Liver (tissue), 9 donors: ENCODE results near the gene DNAJB13. TPM values are rescaled to one million over a fixed set of nuclear protein-coding genes. Genes with fewer than 3 reads are reported as not detected.
"Not testable (repeated sequence)": the region's sequence is repeated elsewhere in the genome, so short reads cannot be mapped to it uniquely, and the experiment has no call there.

Source experiments
- DNase-seq: peaks from one replicate; pipeline ENCODE4 v3.0.0-alpha.2; 2017; ENCODE audit warnings: low spot score
- H3K27ac ChIP-seq, 2 donors: one replicate each; pipeline ENCODE4 v1.7.0; 2013; ENCODE audit warnings: inconsistent platforms in 2 of 2, low read length in 2 of 2, control low read depth in 1 of 2, low read depth in 1 of 2, mild to moderate bottlenecking in 1 of 2
- H3K27me3 ChIP-seq, 4 donors: one replicate each; pipeline versions ENCODE4 v1.6.1 to v1.7.0; 2013; ENCODE audit warnings: low read length in 3 of 4, inconsistent platforms in 1 of 4, mild to moderate bottlenecking in 1 of 4, moderate library complexity in 1 of 4; ENCODE audit not compliant: control insufficient read depth in 4 of 4, insufficient read depth in 4 of 4
- H3K36me3 ChIP-seq, 4 donors: one replicate each; pipeline versions ENCODE4 v1.6.1 to v1.7.0; 2013; ENCODE audit warnings: low read length in 3 of 4, mild to moderate bottlenecking in 3 of 4, low read depth in 1 of 4, moderate library complexity in 1 of 4; ENCODE audit not compliant: control insufficient read depth in 4 of 4, insufficient read depth in 3 of 4
- H3K4me1 ChIP-seq, 4 donors: one replicate each; pipeline versions ENCODE4 v1.6.1 to v1.7.0; 2013; ENCODE audit warnings: low read length in 3 of 4, mild to moderate bottlenecking in 3 of 4, moderate library complexity in 1 of 4; ENCODE audit not compliant: control insufficient read depth in 4 of 4, insufficient read depth in 4 of 4
- H3K4me3 ChIP-seq, 3 donors: one replicate each; pipeline versions ENCODE4 v1.6.1 to v1.7.0; 2013; ENCODE audit warnings: low read length in 3 of 3, control low read depth in 1 of 3, low read depth in 1 of 3, mild to moderate bottlenecking in 1 of 3
- H3K9ac ChIP-seq, 2 donors: one replicate each; pipeline ENCODE4 v1.7.0; 2013; ENCODE audit warnings: low read length in 2 of 2, mild to moderate bottlenecking in 2 of 2, moderate library complexity in 2 of 2, control low read depth in 1 of 2, low read depth in 1 of 2
- H3K9me3 ChIP-seq, 4 donors: one replicate each; pipeline versions ENCODE4 v1.6.1 to v1.7.0; 2013; ENCODE audit warnings: low read length in 3 of 4; ENCODE audit not compliant: control insufficient read depth in 4 of 4
- CTCF ChIP-seq: fragments of 150-350 bp; IDR thresholded peaks from 2 replicates; pipeline ENCODE4 v1.5.1; 2017; ENCODE audit warnings: improper control_type of control experiment, low read depth, low read length; ENCODE audit not compliant: missing input control
- EGR1 ChIP-seq, 2 donors: IDR thresholded peaks; 2 replicates each; pipeline ENCODE4 v1.6.1; 2016 to 2018; ENCODE audit warnings: antibody characterized with exemption in 2 of 2, low read depth in 2 of 2
- FOXA2 ChIP-seq: IDR thresholded peaks from 2 replicates; pipeline ENCODE4 v1.6.1; 2016; ENCODE audit warnings: antibody characterized with exemption
- GABPA ChIP-seq, 2 donors: IDR thresholded peaks in 1 of 2; conservative IDR thresholded peaks in 1 of 2; 2 replicates each; pipeline ENCODE4 v1.6.1; 2016; ENCODE audit warnings: antibody characterized with exemption in 2 of 2, mild to moderate bottlenecking in 1 of 2, moderate library complexity in 1 of 2
- HNF4A ChIP-seq, 2 donors: conservative IDR thresholded peaks; 2 replicates each; pipeline ENCODE4 v1.6.1; 2016; ENCODE audit warnings: antibody characterized with exemption in 2 of 2, mild to moderate bottlenecking in 2 of 2
- HNF4G ChIP-seq: IDR thresholded peaks from 2 replicates; pipeline ENCODE4 v1.6.1; 2016; ENCODE audit warnings: antibody characterized with exemption
- MAX ChIP-seq: IDR thresholded peaks from 2 replicates; pipeline ENCODE4 v1.6.1; 2016; ENCODE audit warnings: antibody characterized with exemption
- RAD21 ChIP-seq, 2 donors: IDR thresholded peaks; 2 replicates each; pipeline ENCODE4 v1.6.1; 2016; ENCODE audit warnings: antibody characterized with exemption in 2 of 2, mild to moderate bottlenecking in 2 of 2
- REST ChIP-seq: IDR thresholded peaks from 2 replicates; pipeline ENCODE4 v1.6.1; 2016; ENCODE audit warnings: antibody characterized with exemption, mild to moderate bottlenecking
- SP1 ChIP-seq: IDR thresholded peaks from 2 replicates; pipeline ENCODE4 v1.6.1; 2018; ENCODE audit warnings: antibody characterized with exemption, mild to moderate bottlenecking
- YY1 ChIP-seq: IDR thresholded peaks from 2 replicates; pipeline ENCODE4 v1.6.1; 2016; ENCODE audit warnings: antibody characterized with exemption, mild to moderate bottlenecking
- ZBTB33 ChIP-seq: IDR thresholded peaks from 2 replicates; pipeline ENCODE4 v1.6.1; 2016; ENCODE audit warnings: antibody characterized with exemption
- WGBS: extraction: QIAGEN DNeasy Blood & Tissue Kit; methylation state at CpG from one replicate; pipeline ENCODE4 v1.1.7; 2013; 5-methylcytosine and 5-hydroxymethylcytosine counted together
- polyA plus RNA-seq, 2 donors: library from polyadenylated mRNA; stranded (reverse) in 1 of 2; unstranded in 1 of 2; fragments of 200-250 nt in 1 of 2; fragments of >200 nt in 1 of 2; fragmentation: Nextera tagmentation in 1 of 2; extraction: Ambion mirVana in 1 of 2; gene quantifications; one replicate each; pipeline versions ENCODE4 v1.2.1 to v1.2.3, GENCODE V29; 2013 to 2015
- total RNA-seq, 2 donors: library from RNA; depleted of rRNA; stranded (reverse); fragments of >200 nt; gene quantifications; one replicate each; pipeline ENCODE4 v1.2.3, GENCODE V29; 2014
- donor health status: healthy.
- donor health status: healthy.
- donor health status: healthy.
- donor health status: healthy.
- donor health status: healthy.

DNAJB13 gene
- total and polyA plus RNA-seq, 4 donors: 0.08 TPM; not detected in 3

GRCh38 chr11:73931951-73932350 is 18.9 kb upstream of the DNAJB13 start (continued):
- TF ChIP-seq MAX (no peak), FOXA2 (no peak), YY1 (no peak)

GRCh38 chr11:73932781-73933180 is 18.0 kb upstream of the DNAJB13 start:
- Histone ChIP-seq H3K9me3 (no peaks in the 10 kb centered on the region), H3K4me3 (no peak overlapping the region), H3K4me1 (no peaks in the 10 kb centered on the region), H3K36me3 (peaks cover 7 to 31% (median 21%) of the 10 kb centered on the region in 4 donors), H3K27ac (no peak overlapping the region), H3K9ac (no peak overlapping the region), H3K27me3 (no peaks in the 10 kb centered on the region)
- 96% methylated on average over 7 of the region's 7 CpGs for WGBS
- no peak for DNase-seq
- TF ChIP-seq YY1: no peak
- no peak for TF ChIP-seq EGR1 (IDR thresholded peaks at IDR 0.05; ENCODE audit: low read depth in 2 of 2)
- TF ChIP-seq SP1: no peak
- no peak for TF ChIP-seq HNF4G
- no peak for TF ChIP-seq ZBTB33
- no peak for TF ChIP-seq GABPA (IDR thresholded peaks at IDR 0.05 in 1 of 2, conservative IDR thresholded peaks at IDR 0.05 in 1 of 2)

- not testable (repeated sequence) for DNase-seq, H3K4me1 ChIP-seq, H3K9me3 ChIP-seq, H3K27me3 ChIP-seq, H3K9ac ChIP-seq, H3K4me3 ChIP-seq, H3K27ac ChIP-seq
- 97% methylated on average over 13 of the region's 25 CpGs for WGBS
- H3K36me3 ChIP-seq: peaks cover 0 to 15% (median 8%) of the 10 kb centered on the region in 4 donors
Observed at GRCh38 chr11:73936047-73936446, 14.8 kb upstream of the DNAJB13 start.

- no peak overlapping the region for H3K9ac ChIP-seq
- no peaks in the 10 kb centered on the region for H3K27me3 ChIP-seq
- H3K9me3 ChIP-seq: no peaks in the 10 kb centered on the region
- H3K36me3 ChIP-seq: peaks cover 0 to 3% (median 1%) of the 10 kb centered on the region in 4 donors
- DNase-seq: no peak
- H3K4me1 ChIP-seq: no peaks in the 10 kb centered on the region
- no peak overlapping the region for H3K4me3 ChIP-seq
- 85% methylated on average over 4 of the region's 4 CpGs for WGBS
- no peak overlapping the region for H3K27ac ChIP-seq
- TF ChIP-seq CTCF (no peak), RAD21 (IDR thresholded peaks at IDR 0.05) (no peak), REST (no peak), HNF4A (conservative IDR thresholded peaks at IDR 0.05) (no peak)
Observed at GRCh38 chr11:73939096-73939495, 11.7 kb upstream of the DNAJB13 start.
